Upper lobe of left lung (tissue), 4 donors: ENCODE data around the gene FAM53A.

ENCODE experiments used
- CTCF ChIP-seq, 6 experiments: fragments of 450-650 bp in 4 of 6; fragments of 200-600 bp in 2 of 6; sonication (generic) in 2 of 6; IDR thresholded peaks; one replicate each; pipeline ENCODE4 v1.5.1; 2016 to 2019; ENCODE audit warnings: antibody characterized with exemption in 6 of 6
- POLR2A ChIP-seq, 4 donors: fragments of 450-650 bp; IDR thresholded peaks; one replicate each; pipeline ENCODE4 v1.5.1; 2016 to 2017; ENCODE audit warnings: antibody characterized with exemption in 4 of 4, mild to moderate bottlenecking in 2 of 4
- POLR2AphosphoS5 ChIP-seq, 2 donors: sonication (generic); formaldehyde crosslinking; IDR thresholded peaks; one replicate each; pipeline ENCODE4 v1.5.1; 2017; ENCODE audit warnings: antibody characterized with exemption in 2 of 2

DNA sequence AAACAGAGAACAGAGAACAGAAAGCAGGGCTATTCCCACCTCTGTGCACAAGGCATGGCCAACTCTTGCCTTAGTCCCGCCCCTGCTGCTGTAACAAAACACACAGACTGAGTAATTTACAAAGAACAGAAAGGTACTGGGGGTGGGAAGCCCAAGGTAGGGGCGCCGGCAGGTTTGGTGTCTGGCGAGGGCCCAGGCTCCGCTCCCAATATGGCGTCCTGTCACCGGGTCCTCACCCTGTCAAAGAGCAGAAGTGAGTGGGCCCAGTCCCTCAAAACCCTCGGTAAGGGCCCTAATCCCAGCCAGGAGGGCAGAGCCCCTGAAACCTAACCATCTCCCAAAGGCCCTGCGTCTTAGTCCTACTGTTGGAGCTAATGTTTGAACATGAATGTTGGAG is 71.0 kb downstream of the FAM53A start:
- TF ChIP-seq CTCF (IDR thresholded peaks at IDR 0.05) (no peak), POLR2A (IDR thresholded peaks at IDR 0.05) (no peak), POLR2AphosphoS5 (IDR thresholded peaks at IDR 0.05) (no peak)
